ENCODE measurements around the gene TENM4.

Gene TENM4

DNA sequence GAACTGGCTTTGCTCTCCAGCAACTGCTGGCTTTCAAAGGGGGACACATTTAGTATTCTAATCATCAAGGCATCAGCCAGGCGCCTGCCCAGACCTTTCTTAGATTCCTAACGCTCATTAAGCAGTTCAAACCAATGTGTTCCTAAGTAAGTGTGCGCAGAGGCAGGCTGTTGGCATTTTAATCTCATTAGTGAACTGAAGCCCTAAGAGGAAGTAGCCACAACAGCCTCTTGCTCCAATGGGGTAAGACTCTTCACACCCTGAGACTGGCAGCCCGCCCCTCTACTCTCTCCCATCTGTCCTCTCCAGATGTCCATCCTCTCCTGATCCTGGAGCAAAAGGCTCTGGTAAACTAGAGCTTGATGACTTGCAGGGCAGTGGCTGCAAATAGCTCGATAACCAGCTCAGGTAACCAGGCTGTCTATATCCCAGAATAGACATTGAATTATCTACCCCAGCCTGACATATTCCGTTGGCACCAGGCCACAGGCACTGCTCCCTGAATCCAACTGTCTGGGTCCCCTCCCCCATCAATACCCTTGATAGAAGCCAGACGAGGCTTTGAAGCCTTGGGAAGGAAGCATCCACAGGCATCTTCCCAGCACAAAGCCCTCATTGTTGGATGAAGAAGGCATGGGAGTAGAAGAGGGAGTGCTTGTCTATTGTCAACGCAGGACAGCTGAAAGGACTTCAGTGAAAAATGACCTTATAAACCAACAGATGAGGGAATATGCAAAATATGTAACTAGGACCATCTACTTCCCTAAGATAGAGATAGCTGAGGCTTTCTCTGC, 321.1 kb downstream of the TENM4 start:
- DNase-seq (ENCODE audit: low read depth) = no peak

GRCh38 chr11:79117488-79117887, 323.3 kb downstream of the TENM4 start:
- DNase-seq (ENCODE audit: low read depth) = no peak

DNA sequence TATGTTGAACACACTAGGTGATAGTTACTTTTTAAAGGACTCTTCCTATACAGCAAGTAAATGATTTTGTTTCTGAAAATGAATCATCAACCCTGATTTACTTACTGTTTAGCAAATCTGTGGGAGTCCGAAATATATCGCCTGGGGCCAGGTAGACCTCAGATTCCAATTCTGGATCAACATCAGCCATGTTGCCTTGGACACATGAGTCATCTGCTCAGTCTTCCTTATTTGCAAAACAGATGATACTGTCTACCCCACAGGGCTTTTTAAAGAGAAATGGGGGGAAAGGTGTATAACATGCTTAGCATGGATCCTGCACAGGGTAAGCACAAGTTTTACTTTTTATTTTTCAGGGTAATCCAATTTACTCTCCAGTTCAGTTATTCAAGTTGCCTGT, 324.2 kb downstream of the TENM4 start:
- no peak for DNase-seq (ENCODE audit: low read depth)

DNA sequence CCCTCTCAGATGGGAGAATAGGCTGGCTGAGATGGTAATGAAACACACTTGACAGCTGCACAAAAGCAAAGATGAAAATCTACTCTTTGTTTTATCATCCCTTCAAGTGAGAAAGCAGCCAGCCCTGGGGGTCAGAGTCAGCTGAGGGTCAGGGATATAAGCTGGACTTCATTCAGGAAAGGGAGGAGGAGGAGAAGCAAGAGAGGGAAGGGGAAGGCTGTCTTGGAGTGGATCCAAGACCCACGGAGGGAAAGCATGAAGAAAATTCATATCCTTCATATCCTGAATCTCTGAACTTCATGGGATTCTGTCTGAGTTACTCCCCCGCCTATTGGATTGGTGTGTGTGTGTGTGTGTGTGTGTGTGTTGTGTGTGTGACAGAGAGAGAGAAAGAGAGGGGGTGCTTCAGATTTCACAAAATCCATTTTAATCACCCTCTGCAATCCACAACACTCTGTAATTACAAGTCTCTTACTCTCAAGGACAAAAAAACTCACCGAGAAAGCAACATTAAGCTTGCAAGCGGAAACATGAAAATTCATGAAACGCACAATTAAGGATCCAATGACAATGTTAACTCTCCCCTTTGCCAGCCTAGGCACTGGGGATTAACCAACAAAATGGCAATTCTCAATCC, 327.7 kb downstream of the TENM4 start:
- no peak for DNase-seq (ENCODE audit: low read depth)

DNA sequence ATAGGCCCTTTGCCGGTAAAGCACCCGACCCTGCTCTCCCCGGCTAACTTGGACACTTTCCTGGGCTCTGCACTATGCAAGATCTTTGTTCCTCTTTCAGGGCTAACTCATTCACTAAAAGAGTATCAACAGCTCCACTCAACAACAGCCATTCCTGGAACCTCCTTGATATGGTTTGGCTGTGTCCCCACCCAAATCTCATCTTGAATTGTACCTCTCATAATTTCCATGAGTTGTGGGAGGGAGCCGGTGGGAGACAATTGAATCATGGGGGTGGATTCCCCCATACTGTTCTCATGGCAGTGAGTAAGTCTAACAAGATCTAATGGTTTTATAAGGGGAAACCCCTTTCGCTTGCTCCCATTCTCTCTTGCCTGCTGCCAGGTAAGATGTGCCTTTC, 330.0 kb downstream of the TENM4 start:
- DNase-seq (ENCODE audit: low read depth) = no peak

DNA sequence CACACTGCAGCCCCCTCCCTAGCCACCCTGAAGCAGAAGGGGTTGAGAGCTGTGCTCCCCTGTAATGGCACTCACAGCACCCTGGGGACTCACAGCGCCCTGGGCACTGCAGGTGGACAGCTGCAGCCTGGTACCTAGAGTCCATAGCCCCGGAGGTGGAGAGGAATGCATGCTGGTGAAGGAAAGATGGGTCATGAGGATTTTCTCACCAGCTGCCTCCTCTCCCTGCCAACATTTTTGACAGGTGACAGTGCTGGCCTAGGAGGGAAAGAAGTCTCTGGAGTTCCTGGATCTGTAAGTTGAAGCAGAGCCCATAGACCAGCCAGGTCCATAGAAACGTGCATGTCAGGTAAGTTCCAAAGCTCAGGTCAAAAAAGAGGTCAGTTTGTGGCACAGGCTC, 330.5 kb downstream of the TENM4 start:
- DNase-seq (ENCODE audit: low read depth) = no peak

- no peak for DNase-seq (ENCODE audit: low read depth)
Measured at GRCh38 chr11:79108851-79109250, 332.0 kb downstream of the TENM4 start.

DNA sequence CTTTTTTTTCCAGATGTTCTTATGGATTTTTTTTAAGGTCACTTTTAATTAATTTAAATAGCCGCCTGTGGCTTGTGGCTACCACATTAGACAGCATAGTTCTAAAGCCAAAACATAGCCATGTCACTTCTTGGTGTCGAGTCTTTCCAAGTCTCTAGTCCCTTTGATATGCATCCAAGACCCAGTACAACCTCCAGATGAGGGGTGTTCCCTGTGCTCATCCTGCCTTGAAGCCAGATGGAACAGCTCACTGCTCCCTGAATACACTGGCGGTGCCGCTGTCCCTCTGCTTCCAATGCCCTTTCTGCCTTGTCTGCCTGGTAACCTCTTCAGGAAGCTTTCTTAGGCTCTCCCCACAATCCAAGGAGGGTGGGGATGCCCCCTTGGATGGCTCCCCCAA, 338.0 kb downstream of the TENM4 start:
- DNase-seq (ENCODE audit: low read depth) = no peak

GRCh38 chr11:79101656-79102055, 339.2 kb downstream of the TENM4 start:
- no peak for DNase-seq (ENCODE audit: low read depth)

- no peak for DNase-seq (ENCODE audit: low read depth)
Measured at GRCh38 chr11:79100093-79100910, 340.5 kb downstream of the TENM4 start.

DNA sequence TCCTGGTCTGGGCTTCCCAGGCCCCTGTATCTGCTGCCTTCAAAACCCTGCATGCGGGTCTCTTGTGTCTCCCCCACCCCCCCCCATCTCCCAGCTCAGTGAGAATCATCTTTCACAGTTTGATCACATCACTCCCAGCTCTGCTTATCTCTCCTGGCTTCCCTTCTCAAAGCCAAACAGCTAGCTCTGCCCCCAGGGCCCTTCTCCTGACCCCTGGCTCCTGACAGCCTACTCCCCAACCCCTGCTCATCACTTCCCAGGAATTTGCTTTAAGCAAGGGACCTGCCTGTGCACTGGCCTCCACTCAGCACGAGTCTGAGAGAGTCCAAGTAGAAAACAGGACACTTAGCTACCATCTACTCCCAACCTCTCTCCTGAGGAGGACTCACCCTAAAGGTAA, 342.7 kb downstream of the TENM4 start:
- no peak for DNase-seq (ENCODE audit: low read depth)

GRCh38 chr11:79097246-79097875, 343.5 kb downstream of the TENM4 start:
- no peak for DNase-seq (ENCODE audit: low read depth)

DNA sequence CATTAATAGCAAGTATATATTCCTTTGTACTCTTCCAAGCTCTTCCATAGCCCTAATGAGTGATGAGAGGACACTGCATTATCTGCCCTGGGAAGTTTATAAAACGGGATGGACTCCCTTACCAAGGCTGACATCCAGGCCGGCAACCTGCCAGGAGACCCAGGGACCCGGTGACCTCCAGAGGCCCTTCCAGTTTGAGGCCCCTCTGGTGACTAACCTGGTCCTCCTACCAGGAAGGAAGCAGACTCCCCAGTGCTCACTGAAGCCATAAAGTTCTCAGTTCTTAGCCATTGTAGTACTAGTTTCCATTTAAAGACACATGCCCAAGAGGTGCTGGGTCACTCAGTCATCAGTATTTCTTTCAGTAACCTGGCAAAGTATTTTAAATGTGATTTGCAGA, 345.4 kb downstream of the TENM4 start:
- no peak for DNase-seq (ENCODE audit: low read depth)

DNA sequence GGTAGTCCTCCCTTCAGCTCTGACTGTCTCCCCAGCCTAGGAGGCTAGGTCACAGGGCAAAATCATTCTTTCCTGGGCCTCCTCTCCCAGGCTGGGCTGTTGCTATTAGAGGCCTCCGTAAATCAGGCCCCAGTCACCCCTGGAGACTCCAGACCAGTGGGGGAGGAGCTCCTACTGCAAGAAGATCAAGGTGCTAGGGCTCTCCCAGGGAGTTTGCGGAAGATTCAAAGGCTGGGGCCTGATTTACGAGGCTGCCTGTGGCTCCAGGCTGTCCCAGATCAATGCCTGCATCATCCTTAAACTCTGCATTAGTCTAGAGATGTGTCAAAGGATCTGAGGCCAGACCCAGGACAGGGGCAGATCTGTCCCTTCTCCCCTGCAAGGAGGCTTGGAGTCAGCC, 346.2 kb downstream of the TENM4 start:
- no peak for DNase-seq (ENCODE audit: low read depth)

GRCh38 chr11:79092791-79093353, 348.0 kb downstream of the TENM4 start:
- DNase-seq (ENCODE audit: low read depth) = peak; percentile 98

- DNase-seq (ENCODE audit: low read depth) = no peak
Measured at GRCh38 chr11:79090191-79090705, 350.6 kb downstream of the TENM4 start.

- DNase-seq (ENCODE audit: low read depth) = no peak
Measured at GRCh38 chr11:79089601-79090000, 351.2 kb downstream of the TENM4 start.

- DNase-seq (ENCODE audit: low read depth) = no peak
Measured at GRCh38 chr11:79088967-79089366, 351.9 kb downstream of the TENM4 start.

GRCh38 chr11:79087961-79088318, 352.9 kb downstream of the TENM4 start:
- DNase-seq (ENCODE audit: low read depth) = no peak

DNA sequence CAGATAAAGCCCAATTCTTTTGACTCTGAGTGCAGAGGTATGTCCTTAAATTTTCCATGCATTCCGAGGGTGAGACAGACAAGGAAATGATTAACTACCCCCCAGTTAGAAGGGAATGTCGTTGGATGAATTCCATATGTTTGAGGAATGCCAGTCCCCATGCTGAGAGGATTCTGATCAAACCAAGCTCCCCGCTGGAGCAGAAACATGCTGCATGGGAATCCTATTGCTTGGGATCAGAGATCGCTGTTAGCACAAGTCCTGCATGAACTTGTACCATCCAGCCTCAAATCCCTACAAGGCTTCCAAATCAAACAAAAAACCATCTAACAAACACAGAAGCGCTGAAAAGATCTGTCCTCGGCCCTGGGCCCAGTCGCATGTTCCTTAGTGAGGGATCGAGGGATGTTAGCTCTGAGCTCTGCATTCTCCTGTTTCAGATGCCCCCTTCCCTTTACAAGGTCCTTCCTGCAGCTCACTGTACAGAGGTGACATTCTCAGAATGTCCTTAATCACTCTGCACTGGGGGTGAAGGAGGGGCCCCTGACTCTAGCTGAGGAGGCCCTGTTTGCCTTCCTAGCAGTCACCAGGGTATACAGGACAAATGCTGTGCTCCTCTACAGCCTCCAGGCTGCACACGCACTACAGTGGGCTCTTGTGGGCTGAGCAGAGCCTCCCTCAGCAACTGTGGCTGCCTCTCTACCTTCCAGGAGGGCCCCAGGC, 353.4 kb downstream of the TENM4 start:
- no peak for DNase-seq (ENCODE audit: low read depth)

DNA sequence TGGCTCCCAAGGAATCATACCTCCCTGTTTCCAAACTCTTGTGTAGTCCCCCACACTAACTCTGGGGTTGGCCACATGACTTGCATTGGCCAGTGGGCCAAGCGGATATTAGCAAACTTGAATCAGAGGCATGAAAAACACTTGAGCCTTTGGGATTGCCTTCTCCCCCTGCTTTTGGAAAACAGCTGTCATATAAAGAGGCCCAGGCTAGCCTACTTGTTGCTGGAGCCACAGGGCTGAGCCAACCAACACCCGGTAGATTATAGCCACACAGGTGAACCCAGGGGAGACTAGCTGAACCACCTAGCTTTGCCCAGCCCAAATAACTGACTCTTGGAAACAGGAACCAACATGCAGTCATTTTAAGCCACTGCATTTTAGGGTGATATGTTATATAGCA, 354.8 kb downstream of the TENM4 start:
- DNase-seq (ENCODE audit: low read depth) = no peak
